ENCODE data around the gene RFX1.

Gene RFX1

DNA sequence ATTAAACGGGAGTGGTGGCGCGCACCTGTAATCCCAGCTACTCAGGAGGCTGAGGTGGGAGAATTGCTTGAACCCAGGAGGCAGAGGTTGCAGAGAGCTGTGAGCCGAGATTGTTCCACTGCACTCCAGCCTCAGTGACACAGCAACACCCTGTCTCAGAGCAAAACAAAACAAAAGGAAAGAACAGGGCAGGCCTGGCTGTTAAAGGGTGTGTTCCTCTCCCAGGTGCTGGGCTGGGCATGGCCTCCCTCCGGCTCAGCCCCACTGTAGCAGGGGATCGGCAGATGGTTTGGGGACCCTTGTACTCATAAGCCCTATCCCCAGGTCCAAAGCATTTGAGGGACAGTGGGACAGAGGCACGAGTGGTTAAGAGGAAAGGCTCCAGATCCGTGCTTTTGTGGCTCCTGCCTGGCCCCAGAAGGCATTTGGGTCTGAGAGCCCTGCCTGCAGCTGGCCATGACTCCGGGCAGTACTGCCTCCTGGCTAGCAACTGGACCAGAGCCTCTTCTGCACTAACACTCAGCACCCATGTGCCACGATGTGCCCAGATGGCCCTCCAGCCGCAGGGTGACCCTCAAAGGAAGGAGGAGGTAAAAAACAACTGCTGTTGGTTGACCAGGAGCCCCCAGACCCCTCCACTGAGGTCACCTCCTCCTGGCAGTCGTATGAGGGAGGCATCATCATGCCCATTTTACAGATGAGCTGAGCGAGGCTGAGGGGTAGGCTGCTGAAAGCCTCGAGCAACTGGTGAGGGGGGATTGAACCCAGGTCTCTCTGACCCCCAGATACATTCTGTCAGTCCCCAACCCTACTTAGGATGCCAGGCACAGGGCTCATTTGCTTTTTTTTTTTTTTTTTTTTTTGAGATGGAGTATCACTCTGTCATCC, 10.0 kb downstream of the RFX1 start:
- no peak for DNase-seq

DNA sequence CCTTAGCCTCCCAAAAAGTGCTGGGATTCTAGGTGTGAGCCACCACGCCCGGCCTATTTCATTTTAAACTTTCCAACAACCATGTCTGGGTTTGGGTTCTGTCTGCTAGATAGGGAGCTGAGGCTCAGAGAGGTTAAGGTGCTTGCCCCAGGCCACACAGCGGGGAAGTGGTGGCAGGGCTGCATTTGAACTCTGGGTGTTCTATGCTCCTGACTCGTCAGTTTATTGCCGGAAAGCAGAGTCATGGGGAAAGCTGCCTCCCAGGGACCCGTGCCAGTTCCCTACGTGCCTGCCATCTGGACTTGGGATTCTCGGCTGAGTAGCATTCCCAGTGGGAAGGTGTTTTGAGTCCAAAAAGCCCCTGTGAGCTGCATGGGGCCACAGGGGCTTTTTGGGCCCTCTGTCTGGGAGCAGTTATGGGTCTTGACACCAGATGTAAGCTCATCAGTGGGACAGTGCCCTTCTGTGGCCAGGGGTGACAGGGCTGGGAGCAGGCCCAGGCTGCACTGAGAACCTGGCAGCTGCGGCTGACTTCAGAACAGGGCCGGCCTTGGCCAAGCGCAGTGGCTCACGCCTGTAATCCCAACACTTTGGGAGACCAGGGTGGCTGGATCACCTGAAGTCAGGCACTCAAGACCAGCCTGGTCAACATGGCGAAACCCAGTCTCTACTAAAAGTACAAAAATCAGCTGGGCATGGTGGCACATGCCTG, 10.9 kb downstream of the RFX1 start:
- peak; percentile 25 for DNase-seq

DNA sequence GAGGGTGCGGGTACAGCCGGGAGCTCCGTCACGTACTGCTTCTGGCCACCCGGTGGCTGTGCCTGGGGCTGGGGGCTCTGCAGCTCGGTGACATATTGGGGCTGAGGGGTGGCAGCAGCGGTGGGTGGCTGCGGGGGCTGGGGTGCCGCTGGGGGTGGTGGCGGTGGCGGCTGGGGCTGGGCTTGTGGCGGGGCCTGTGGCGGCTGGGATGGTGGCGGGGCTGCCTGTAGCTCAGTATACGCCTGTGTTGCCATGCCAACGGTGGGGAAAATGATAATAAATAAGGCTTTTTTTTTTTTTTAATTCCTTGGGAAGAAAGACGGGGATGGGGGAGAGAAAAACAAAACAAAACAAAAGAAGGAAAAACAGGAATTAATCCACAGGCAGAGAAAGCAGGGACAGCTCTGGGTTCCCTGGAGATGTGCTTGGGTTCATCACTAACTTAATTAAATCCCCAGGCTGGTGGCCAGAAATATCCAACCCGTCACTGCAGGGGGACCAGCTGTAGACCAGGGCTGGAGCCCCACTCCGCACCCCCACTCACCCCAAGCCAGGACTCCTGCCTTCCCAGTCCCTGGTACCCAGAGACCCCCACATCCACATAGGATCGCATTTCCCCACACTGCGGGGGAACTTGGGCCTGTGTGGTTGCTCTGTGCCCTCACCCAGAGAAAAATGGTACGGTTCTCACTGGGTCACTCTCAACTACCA, 12.4 kb downstream of the RFX1 start:
- no peak for DNase-seq

DNA sequence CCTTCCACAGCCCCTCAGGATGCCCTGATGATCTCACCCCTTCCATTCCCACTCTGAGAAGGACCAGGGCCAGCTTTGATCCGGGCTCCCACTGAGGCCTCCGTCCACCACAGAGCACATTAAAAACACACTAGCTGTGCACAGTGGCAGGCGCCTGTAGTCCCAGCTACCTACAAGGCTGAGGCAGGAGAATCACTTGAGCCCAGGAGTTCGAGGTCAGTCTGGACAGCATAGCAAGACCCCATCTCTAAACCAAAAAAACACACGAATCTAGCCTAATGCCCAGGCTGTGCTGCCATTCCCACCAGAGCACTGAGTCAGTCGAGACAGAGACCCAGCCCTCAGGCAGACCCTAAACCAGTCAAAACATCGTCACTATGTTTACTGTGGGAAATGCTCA, 14.1 kb downstream of the RFX1 start:
- DNase-seq, result no peak

DNA sequence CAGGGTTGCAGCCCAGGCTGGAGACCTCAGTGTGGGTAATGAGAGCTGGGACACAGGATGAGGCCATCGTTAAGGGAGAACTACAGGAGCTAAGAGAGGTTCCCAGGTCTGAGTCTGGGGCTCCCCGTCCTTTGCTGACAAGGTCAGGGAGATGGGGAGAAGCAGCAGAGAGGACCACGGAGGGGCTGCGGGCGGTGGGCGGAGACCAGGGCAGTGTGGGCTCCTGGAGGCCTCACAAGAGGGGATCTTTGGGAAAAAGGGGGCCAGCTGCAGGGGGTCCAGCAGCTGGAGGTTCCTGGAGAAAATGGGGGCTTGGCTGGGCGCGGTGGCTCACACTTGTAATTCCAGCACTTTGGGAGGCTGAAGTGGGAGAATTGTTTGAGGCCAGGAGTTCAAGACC, 16.0 kb downstream of the RFX1 start:
- no peak for DNase-seq

DNA sequence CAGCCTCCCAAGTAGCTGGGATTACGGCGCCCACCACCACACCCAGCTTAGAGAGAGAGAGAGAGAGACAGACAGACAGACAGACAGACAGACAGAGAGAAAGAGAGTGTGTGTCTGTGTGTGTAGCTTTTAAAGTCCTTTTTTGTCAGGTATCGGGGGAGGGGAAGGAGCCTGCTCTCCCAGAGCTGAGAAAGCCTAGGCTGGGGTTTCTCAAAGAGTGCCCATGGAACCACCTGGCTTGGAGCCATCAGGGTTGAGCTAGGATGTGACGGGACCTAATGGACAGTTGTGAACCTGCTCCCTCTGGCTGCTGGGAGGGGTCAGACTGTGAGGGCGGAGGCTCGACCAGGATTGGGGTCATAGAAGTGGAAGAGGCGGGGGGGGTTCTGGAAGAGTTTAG, 16.6 kb downstream of the RFX1 start:
- DNase-seq, result no peak

DNA sequence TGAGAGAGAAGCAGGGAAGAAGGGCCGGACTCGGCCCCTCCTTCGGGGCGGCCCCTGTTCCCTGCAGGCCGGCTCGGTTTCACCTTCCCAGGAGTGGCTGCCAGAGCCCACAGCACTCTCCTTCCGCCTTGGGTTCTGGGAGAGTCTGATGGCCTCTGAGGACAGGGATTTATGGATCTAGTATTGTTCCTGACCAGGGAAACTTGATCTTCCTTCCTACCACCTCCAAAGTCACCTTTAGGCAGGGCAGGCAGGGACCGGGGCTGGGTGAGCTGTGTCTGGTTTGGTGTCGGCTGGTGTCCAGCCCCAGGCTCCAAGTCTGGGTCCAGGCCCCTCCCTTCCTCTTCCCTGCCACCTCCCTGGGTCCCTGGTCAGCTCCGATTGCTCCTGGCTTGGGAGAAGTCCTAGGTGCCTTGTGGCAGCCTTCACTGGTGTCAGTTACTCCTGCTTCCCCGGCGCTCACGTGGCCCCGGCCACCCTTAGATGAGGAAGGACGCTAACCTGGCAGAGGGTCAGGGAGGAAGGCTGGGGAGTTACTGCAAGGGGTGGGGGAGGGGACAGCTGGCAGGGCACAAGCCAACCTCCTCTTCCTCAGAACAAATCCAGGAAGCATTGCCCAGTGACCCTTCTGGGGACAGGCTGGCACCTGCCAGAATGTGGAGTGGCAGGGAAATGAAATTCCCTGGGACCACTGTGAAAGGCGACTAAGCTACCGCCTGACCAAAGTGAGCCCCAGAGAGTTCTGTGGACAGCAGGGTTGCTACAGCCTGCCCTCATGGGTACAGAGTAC, 18.8 kb downstream of the RFX1 start:
- DNase-seq, result no peak

DNA sequence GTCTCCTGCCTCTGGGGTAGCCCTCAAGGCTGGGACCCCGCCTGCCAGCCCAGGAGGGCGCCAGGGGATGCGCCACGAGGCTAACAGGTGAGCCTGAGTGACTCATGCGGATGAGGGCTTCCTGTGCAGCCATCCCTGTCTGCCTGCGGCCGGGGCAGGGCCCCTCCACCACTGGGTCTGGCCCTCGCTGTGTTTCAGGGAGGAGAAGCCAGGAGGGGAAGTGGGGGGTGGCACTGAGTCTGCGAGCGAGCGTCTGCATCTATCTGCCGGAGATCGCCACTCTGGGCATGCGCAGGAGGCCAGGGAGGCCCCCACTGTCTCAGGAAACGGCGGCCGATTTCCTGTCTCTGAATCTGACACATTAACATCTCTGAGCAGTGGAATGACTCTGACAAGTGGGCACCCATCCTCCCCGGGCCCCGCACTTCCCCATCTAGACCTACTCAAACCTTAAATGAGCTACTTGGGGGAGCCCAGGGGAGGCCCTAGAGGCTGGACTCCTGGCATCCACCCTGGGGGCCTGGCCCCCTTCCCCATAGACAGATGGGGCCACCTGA, 19.7 kb downstream of the RFX1 start:
- DNase-seq, result peak; percentile 91

DNA sequence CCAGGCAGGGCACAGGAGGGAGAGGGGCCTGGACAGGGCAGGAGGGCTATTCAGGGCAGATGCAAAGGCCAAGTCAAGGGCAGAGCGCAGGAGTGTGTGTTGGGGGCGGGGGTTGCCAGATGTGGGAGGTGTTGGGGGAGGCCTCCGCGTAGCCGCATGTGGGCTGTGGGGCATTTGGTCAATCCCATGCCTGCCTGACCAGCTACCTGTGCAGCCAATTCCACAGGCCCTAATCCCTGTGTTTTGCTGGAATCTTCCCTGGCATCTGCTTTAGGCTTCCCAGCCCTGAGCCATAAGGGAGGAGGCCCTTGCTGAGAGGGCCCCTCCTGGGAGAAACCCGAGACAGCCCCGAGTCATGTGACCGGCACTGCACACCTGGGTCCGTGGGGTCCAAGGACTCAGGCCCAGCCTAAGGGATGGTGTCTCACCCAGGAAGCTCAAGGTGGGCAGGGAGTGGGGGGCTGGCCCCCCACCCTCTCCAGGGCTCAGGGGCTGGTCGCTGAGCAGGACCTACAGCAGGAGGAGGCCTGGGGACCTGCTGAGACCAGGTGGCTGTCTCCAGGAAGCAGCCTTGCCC, 20.3 kb downstream of the RFX1 start:
- no peak for DNase-seq

DNA sequence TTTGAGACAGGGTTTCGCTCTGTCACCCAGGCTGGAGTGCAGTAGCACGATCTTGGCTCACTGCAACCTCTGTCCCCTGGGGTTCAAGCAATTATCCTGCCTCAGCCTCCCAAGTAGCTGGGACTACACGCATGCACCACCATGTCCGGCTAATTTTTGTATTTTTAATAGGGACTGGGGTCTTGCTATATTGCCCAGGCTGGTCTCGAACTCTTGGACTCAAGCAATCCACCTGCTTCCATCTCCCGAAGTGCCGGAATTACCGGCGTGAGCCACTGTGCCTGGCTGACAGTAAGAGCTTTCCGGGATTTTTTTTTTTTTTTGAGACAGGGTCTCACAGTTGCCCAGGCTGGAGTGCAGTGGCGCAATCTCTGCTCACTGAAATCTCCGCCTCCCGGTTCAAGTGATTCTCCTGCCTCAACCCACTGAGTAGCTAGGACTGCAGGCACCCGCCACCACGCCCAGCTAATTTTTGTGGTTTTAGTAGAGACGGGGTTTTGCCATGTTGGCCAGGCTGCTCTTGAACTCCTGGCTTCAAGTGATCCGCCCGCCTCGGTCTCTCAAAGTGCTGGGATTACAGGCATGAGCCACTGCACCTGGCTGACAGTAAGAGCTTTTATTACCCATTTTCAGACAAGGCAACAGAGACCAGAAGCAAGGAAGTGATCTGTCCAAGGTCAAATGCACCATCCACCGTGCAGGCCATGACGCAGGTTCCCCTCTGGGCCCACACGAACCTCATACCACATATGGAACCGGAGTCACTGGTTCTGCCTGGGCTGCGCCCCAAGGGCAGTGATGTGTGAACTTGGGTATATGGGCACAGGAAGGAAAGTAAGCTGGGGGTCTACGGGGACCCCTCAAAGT, 21.0 kb downstream of the RFX1 start:
- no peak for DNase-seq

DNA sequence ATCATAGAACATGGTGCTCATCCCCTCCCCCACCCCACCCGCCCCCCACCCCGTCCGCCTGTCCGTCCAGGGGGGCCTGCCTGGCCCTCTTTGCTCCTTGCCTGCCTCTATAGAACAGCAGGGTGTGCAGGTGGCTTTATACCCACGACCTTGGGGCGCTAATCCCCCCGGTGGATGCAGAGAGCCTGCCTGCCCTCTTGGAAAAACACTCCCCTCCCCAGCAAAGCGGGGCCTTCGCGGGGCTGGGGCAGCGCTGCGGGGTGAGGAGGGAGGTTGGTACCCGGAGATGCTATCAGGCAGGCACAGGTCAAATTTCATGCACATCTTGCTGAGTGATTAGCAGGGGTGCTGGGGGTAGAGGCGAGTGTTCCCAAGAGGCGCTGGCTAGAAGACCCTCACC, 21.9 kb downstream of the RFX1 start:
- no peak for DNase-seq

DNA sequence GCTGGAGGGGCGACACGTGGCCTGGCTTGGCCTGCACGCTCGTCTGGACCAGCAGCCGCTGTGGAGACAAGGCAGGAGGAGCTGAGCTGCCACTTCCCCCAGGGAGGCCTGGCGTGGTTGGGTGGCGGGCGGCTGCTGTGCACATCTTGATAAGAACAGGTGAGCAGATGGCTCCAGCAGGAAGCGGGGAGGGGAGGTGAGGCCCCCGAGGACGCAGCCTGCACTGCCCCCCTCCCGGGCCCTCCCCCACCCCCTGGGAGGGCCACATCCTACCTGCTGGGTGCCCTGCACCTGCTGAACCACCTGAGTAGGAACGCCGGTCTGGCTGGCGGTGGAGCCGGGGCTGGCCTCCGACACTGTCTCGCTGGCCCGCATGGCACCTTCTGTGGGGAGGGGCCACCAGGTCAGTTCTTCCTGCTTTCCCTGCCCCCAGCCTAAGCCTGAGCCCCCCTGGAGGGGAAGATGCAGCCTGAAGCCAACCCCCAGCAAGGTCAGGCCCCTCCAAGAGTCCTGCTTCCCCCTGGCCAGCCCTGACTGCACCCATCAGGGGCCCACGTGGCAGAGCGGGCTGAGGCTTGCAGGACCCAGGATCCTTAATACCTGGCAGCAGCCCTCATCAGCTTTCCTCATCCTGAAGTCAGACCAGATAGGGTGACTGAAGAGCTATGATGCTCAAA, 22.8 kb downstream of the RFX1 start:
- DNase-seq, result no peak

DNA sequence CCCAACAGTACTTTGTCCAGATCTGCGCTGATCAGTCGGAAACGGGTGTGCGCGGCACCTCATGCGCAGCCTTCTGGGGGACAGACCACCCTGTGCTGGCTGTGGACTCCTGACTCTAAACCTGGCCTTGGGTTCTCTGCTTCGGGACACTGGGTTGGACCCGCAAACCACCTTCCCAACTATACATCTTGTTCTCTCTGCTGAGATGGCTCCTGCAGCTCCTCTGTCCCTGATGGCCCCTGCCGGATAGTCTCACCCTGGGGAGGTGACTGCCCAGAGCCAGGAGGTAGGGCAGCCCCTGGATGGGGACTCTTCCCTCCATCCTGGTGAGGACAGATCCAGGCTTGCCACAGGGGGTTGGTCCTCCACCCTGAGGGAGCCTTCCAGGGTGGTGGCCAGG, 23.3 kb downstream of the RFX1 start:
- no peak for DNase-seq

DNA sequence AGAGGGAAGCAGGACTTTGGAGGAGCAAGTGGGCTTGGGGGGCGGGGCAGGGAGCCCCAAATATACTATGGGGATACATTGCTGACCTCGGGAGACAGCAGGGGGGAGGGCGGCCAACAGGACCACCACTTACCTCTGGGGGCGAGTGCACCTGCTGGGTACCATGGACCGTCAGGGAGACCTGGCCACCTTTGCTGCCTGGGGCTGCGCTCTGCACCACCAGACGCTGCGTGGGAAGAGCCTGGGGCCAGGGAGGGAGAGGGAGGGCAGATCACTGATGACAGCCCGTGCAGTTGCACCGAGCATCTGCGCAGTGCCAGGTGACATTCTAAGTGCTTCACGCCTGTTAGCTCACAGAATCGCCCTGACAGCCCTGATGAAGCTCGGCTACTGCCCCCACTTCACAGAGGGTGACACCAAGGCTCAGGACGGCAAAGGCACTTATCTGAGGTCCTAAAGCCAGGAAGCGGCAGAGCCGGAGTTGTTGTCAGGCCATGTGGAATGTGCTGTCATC, 24.1 kb downstream of the RFX1 start:
- DNase-seq, result no peak

DNA sequence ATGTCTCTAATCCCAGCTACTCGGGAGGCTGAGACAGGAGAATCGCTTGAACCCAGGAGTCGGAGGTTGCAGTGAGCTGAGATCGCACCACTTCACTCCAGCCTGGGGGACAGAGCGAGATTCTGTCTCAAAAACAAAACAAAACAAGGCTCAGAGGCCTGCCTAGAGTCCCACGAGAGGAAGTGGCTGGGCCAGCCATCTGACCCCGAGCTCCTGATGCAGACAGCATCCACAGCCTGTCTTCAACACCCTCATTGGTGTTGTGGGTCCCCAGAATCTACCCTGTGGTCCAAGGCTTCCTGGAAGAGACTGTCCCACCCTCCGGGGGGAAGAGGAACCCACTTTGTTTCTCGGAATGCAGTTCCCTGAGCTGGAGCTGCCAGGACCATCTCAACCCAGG, 24.7 kb downstream of the RFX1 start:
- DNase-seq, result no peak

DNA sequence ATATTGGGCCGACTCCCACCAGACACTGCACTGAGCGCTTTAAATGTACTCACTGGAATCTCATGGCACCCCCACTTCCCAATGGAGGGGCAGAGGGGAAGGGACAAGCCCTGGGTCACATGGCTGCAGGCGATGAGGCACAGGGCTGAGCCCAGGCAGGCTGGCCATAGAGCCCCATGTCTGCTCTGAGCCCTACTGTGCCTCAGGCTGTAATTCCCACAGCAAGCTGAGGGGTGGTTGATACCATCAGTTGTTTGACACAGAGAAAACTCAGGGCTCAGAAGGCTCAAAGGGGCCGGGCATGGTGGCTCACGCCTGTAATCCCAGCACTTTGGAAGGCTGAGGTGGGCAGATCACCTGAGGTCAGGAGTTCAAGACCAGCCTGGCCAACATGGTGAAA, 25.1 kb downstream of the RFX1 start:
- no peak for DNase-seq

DNA sequence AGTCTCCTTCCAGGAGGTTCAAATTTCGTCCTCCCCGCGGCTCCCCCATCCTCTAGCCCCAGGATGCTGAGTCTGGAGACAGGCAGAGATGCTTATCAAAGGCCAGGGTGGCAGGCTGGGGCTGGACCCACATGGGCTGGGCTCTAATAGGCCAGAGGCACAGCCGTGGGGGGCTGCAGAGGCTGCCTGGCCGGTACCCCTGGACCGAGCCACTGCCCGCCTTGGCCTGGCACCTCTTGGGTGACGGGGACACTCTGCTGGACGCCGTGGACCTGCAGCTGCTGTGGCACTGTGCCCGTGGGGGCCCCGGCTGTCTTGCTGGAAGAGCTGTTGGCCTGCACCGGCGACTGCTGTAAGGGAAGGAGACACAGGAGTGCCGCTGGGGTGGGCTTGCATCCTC, 25.8 kb downstream of the RFX1 start:
- no peak for DNase-seq

DNA sequence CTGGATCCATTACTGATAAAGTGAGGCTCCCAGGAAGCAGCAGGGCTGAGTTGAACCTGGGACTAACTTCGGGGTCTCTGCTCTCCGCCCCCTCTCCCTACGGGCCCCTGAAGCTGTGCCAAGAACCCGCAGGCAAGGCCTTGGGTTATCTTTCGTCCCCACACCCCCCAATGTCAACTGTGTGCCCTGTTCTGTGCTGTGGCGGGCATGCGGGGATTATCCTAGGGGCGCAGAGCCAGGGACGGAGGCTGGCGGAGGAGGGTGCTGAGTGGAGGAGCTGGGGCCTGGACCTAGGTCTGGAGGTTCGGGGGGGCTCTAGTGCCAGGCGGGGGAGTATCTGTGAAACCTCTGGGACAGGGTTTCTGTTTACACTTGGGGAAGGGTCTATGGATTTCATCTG, 26.4 kb downstream of the RFX1 start:
- no peak for DNase-seq

DNA sequence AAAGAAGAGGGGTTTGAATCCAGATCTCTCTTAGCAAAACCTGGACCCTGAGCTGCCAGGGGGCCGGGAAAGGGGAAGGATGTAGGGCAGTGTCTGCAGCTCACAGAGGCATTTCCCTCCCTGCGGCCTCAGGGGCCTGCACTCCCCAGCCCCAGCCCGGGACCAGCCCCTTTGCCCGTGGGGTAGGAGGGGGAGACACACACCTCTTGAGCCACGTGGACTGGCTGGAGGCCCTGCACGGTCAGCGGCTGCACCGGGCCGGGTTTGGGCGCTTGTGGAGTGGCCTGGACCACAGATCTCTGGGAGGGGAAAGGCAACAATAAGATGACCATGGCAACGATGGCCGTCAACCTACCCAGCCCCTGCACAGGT, 26.9 kb downstream of the RFX1 start:
- DNase-seq, result no peak
